Kidney (tissue), 14 donors: ENCODE measurements around the gene TGFB2. TPM values are rescaled to one million over a fixed set of nuclear protein-coding genes. Genes with fewer than 3 reads are reported as not detected.
A peak's percentile ranks its signal among the peaks of the same experiment; 100 is the strongest.

Source experiments
- DNase-seq, 5 donors: peaks; one replicate each; pipeline ENCODE4 v3.0.0-alpha.2; 2013 to 2020
- FAIRE-seq: peaks from 2 replicates; lab custom pipeline; 2012; peaks lifted over from hg19 to GRCh38; lab: Jason Lieb, UNC
- H3K27ac ChIP-seq, 2 donors: one replicate each; pipeline ENCODE4 v1.7.0; 2013; ENCODE audit warnings: low read depth in 2 of 2, low read length in 2 of 2, inconsistent platforms in 1 of 2
- H3K27me3 ChIP-seq: one replicate; pipeline ENCODE4 v1.7.1; 2013; ENCODE audit warnings: low read length, inconsistent platforms; ENCODE audit not compliant: control insufficient read depth, insufficient read depth
- H3K36me3 ChIP-seq, 3 donors: one replicate each; pipeline versions ENCODE4 v1.7.0 to v1.7.1; 2013; ENCODE audit warnings: low read length in 3 of 3, control low read depth in 1 of 3, inconsistent platforms in 1 of 3; ENCODE audit not compliant: insufficient read depth in 3 of 3, control insufficient read depth in 2 of 3
- H3K4me1 ChIP-seq, 3 donors: one replicate each; pipeline versions ENCODE4 v1.7.0 to v1.7.1; 2013; ENCODE audit warnings: low read length in 3 of 3, inconsistent platforms in 1 of 3, low read depth in 1 of 3; ENCODE audit not compliant: control insufficient read depth in 2 of 3, insufficient read depth in 2 of 3
- H3K4me3 ChIP-seq, 3 donors: one replicate each; pipeline versions ENCODE4 v1.7.0 to v1.8.1; 2013; ENCODE audit warnings: low read length in 3 of 3, control low read depth in 1 of 3, inconsistent platforms in 1 of 3
- H3K9ac ChIP-seq, 3 donors: one replicate each; pipeline versions ENCODE4 v1.7.0 to v1.7.1; 2013; ENCODE audit warnings: low read length in 3 of 3, control low read depth in 1 of 3, inconsistent platforms in 1 of 3
- H3K9me3 ChIP-seq, 3 donors: one replicate each; pipeline versions ENCODE4 v1.7.0 to v1.7.1; 2013; ENCODE audit warnings: low read length in 3 of 3, control low read depth in 1 of 3, inconsistent platforms in 1 of 3; ENCODE audit not compliant: control insufficient read depth in 2 of 3, insufficient read depth in 1 of 3
- intact Hi-C: fragments of 100-400 bp; cut with DNase I; formaldehyde crosslinking; loops from one replicate; pipeline ENCODE4 v1.11.1; 2022
- polyA plus RNA-seq: library from polyadenylated mRNA; stranded (reverse); fragments of 350-450 nt; fragmentation: Illumina TruSeq; extraction: RNeasy Lipid Tissue Mini Kit (QIAGEN cat#74804); gene quantifications from one replicate; pipeline ENCODE4 v1.2.3, GENCODE V29; 2014; ENCODE audit warnings: low read depth, low replicate concordance; ENCODE audit not compliant: insufficient read depth
- total RNA-seq: library from RNA; stranded (reverse); fragmentation: NEBNext Ultra II Directional; extraction: Animal tissue kit (Norgen Biotek cat#: 25700); gene quantifications from one replicate; pipeline ENCODE4 v1.2.1, GENCODE V29; 2021
- TF ChIP-seq, protein P1 (sequence below): IDR thresholded peaks from 3 replicates; pipeline ENCODE4 v1.5.1; 2012; ENCODE audit warnings: mild to moderate bottlenecking, moderate library complexity, borderline replicate concordance; ENCODE audit not compliant: insufficient read depth; ENCODE audit errors: extremely low read depth
- donor health status: control.
- donor health status: control.
- donor health status: control.
- donor health status: control.
- donor health status: control.
- donor health status: DM: yes; HTN: yes; CAD: no.
- donor health status: Normal renal cell carcinoma (clear cell type).

Gene TGFB2
- total and polyA plus RNA-seq, 2 donors from 2014 or later = 1.4 to 12.2 TPM

DNA sequence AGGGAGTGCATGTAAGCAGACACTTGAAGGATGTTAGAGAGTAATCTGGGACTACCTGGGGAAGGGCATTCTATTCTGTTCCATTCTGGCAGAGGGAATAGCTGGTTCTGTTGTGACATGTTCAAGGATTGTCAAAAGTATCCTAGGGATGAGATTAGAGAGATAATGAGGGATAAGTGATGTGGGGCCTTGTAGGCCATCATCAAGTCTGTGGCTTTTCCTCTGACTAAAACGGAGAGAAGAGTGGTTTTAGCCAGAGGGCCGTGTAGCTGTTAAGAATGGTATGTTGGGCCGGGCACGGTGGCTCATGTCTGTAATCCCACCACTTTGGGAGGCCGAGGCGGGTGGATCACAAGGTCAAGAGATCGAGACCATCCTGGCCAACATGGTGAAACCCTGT lies 23.6 kb downstream of the TGFB2 start:
- H3K4me1 ChIP-seq = peaks cover 11 to 13% (median 13%) of the 10 kb centered on the region in 3 donors
- no peaks in the 10 kb centered on the region for H3K9me3 ChIP-seq
- intact Hi-C loops = no loop called here
- no peaks in the 10 kb centered on the region for H3K36me3 ChIP-seq
- H3K27ac ChIP-seq = no peak overlapping the region
- FAIRE-seq (no peak), DNase-seq (no peak)
- TF ChIP-seq, protein P1, sequence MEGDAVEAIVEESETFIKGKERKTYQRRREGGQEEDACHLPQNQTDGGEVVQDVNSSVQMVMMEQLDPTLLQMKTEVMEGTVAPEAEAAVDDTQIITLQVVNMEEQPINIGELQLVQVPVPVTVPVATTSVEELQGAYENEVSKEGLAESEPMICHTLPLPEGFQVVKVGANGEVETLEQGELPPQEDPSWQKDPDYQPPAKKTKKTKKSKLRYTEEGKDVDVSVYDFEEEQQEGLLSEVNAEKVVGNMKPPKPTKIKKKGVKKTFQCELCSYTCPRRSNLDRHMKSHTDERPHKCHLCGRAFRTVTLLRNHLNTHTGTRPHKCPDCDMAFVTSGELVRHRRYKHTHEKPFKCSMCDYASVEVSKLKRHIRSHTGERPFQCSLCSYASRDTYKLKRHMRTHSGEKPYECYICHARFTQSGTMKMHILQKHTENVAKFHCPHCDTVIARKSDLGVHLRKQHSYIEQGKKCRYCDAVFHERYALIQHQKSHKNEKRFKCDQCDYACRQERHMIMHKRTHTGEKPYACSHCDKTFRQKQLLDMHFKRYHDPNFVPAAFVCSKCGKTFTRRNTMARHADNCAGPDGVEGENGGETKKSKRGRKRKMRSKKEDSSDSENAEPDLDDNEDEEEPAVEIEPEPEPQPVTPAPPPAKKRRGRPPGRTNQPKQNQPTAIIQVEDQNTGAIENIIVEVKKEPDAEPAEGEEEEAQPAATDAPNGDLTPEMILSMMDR = no peak
- no peaks in the 10 kb centered on the region for H3K27me3 ChIP-seq
- H3K9ac ChIP-seq = no peak overlapping the region
- no peak overlapping the region for H3K4me3 ChIP-seq

DNA sequence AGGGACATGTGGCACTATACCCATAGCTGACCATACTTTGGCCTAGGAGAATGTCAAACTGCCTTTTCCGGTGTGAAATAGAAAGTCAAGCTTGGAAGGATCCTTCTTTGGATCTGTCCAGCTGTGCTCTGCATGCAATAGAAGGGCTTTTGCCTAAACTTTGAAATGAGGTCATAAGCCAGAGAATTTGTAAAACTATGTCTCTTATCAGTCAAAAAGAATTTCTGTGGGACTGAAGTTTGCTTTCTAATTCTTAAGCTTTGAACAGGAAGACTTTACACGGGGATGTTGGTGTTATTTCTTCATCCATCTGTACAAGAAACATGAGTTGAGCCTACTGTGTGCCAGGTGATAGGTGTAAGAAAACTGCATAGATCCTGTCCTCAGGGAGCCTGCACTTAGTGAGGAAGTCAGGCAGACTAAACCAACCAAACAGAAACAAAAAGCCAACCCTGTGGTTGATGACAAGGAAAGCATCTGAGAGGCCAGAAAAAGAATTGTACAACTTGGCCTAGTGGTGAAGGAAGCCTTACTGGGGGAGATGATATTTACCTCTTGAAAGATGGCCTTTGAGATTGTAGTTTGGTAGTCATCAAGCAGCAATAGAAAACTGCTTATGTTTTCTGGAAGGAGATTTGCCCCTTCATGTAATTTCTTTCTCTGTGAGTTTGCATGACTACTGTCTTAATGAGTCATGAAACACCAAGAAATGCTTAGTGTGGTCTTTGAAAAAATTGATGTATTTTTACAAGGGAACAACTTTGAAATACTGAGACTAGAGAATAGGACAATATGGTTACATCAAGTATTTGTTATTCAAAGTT lies 24.8 kb downstream of the TGFB2 start:
- no peak overlapping the region for H3K4me3 ChIP-seq
- no peak for FAIRE-seq
- TF ChIP-seq, protein P1 = no peak
- H3K27ac ChIP-seq = peak overlapping the region in 1 of 2 donors; percentile 2
- H3K36me3 ChIP-seq = no peaks in the 10 kb centered on the region
- H3K4me1 ChIP-seq = peaks cover 7 to 17% (median 11%) of the 10 kb centered on the region in 3 donors
- DNase-seq = no peak
- no peak overlapping the region for H3K9ac ChIP-seq
- no peaks in the 10 kb centered on the region for H3K9me3 ChIP-seq
- intact Hi-C loops = no loop called here
- no peaks in the 10 kb centered on the region for H3K27me3 ChIP-seq

DNA sequence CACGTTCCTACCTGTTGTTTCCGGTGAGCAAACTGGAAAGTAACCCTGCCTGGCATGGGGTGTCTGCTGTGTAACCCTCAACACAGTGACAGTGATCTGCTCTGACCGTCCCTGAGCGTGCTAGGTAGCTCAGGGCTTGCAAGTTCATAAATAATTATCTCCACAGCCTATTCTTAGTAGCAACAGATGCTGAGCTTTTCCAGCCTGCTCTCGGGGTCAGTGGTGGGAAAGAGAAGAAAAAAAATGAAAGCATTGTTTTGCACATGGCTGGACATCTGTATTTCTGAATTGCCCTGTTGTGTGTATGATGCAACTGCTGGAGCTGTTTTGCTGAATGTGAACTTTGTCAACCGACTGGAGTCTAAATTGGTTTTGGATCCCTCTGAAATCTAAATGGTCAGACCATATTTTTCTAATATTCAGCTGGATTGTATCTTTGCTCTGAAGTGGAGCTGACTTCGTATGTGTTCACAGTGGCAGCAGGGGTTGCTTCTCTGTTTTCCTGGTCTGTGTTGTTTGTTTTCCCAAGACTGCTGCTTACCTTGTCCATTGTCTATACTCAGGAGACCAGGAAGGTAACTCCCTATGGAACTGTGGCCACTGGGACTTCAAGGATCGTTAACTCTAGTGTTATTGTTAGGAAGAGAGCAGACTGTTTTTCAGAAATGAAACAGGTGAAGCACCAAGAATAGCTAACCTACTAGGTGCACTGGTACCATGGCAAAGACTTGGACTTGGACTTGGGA lies 27.0 kb downstream of the TGFB2 start:
- FAIRE-seq = no peak

More for the DNA sequence above, 27.0 kb downstream of the TGFB2 start:
- Histone ChIP-seq H3K27me3 (no peaks in the 10 kb centered on the region), H3K9ac (no peak overlapping the region), H3K9me3 (no peaks in the 10 kb centered on the region), H3K4me3 (no peak overlapping the region), H3K27ac (no peak overlapping the region), H3K36me3 (no peaks in the 10 kb centered on the region), H3K4me1 (peaks cover 6 to 16% (median 7%) of the 10 kb centered on the region in 3 donors)
- TF ChIP-seq, protein P1 = no peak
- intact Hi-C loops = no loop called here
- peak in 2 of 5 donors; percentile 47 to 81 for DNase-seq
